ENCODE results near the gene ZNF496.
"Not testable (repeated sequence)": the region's sequence is repeated elsewhere in the genome, so short reads cannot be mapped to it uniquely, and the experiment has no call there.

Gene ZNF496

DNA sequence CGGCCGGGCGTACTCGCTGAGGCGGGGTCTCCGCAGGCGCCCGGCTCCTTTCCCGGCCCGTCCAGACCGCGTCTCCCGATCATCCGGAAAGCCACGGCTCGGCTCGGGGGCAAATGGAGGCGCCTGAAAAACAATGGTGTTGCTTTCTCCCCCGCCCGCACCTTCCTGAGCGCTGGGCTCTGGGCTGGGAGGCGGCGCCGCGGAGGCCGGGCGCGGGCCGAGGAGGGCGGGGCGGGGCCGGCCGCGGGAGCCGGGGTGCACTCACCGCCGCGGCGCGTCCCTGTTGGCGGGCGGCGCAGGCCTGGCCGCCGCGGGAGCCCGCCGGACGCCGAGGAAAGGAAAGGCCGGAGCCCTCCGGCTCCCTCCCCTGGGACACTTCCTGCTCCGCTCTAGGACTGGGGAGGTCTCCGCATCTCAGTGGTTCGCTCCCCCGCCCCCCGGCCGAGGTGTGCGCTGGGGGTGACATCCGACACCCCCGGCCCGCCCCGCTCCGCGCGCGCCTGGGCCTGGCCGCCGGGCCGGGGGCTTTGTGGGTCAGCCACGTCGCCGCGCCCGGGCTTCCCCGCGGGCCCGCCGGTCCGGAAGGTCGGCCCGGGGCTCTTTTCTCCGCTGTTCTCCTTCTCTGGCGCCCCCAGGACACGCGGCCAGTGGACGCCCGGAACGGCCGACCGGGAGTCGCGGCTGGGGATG lies at the start of gene ZNF496:
TSS of gene ZNF496 (minus strand) at position 343 of the 690 bp plus-strand sequence. CDS start 2,289 bp downstream, outside the sequence.
- DNase-seq, result peak; percentile 57

DNA sequence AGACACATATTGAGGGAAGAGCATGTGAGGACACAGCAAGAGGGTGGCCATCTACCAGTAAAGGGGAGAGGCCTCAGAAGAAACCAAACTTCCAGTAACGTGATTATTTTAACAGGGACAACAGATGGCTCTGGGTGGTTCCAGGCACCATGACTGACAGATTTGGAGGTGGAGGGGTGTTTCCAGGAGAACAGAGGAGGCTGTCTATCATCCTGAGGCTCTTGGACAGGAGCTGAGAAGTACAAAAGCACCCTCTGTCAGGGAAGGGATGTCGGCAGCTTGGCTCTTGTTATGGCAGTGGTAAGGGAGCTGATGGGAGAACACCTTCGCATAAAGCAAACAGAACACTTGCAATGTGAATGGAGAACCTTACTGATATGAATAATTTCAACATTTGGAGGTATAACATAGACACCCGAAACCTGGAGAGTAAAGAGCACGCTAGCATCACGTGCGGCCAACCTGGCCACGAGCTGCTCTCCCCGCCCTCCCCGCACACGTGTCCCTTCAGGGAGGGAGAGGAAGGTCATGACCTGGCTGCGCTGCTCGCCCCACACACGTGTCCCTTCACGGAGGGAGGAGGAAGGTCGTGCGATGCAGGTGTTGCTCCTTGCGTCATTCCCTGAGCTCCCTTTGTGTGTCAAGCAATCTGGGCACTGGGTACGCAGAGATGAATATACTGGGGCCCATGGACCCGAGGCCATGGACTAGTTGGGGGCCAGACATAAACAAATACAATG lies 46.8 kb upstream of the ZNF496 start:
- DNase-seq, result no peak

DNA sequence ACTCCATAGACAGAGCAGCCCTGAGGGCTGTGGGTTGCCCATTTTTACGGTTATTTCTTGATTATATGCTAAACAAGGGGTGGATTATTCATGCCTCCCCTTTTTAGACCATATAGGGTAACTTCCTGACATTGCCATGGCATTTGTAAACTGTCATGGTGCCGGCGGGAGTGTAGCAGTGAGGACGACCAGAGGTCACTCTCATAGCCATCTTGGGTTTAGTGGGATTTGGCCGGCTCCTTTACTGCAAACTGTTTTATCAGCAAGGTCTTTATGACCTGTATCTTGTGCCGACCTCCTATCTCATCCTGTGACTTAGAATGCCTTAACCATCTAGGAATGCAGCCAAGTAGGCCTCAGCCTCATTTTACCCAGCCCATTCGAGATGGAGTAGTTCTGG lies 46.0 kb upstream of the ZNF496 start:
- DNase-seq, result not testable (repeated sequence)

DNA sequence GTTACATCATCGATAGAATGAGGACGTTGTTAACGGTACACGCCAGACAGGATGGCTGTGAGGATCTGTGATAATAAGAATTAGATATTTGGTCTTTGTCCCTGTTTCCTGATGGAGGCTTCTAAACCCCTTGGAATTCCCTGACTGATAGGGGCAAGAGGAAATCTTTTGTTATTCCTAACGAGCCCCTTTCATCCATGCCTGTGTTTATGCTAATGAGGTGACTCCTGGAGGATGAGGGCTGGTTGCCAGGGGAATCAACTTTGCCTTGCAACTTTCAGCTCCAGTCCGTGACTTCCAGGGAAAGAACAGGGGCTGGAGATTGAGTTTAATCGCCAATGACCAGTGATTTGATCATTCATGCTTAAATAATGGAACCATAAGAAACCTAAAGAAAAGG lies 45.0 kb upstream of the ZNF496 start:
- no peak for DNase-seq

DNA sequence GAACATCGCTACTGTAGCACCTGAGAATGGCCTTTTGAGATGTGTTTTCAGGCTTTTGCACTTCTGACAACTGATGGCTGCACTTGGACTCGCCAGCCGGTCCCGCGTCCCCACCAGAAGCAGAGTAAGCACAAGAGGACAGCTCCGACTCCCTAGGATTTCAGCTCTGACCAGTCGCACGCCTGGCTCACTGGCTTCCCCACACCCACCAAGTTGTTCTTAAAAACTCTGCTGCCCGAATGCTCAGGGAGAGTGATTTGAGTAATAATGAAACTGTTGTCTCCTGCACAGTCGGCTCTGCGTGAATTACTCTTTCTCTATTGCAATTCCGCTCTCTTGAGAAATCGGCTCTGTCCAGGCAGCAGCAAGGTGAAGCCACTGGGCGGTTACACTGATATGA lies 44.1 kb upstream of the ZNF496 start:
- no peak for DNase-seq

DNA sequence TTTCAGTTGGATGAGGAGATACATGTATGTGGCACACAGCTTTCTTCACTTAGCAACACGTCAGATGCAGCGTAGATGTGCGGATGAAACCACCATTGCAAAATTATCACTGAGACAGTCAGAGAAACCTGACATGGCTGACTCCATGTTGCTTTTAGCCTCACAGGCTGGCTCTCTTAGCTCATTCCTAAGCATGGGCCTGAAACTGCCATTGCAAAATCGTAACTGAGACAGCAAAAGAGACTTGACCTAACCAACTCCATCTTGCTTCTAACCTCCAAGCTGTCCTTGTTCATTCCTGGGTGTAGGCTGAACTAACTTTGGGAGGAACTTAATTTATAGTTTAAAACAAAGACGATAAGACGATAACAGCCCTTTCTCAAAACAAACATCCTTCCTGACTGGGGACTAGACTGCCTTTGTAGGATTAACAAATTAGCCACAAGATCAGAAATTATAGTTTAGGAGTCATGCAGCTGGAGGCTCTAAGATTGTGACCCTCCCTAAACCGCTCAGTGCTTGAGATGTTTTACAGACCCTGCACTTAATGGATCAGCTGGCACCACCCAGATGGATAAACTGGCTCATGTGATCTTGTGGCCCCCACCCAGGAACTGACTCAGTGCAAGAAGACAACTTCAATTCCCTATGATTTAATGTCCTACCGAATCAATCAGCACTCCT lies 43.1 kb upstream of the ZNF496 start:
- not testable (repeated sequence) for DNase-seq

DNA sequence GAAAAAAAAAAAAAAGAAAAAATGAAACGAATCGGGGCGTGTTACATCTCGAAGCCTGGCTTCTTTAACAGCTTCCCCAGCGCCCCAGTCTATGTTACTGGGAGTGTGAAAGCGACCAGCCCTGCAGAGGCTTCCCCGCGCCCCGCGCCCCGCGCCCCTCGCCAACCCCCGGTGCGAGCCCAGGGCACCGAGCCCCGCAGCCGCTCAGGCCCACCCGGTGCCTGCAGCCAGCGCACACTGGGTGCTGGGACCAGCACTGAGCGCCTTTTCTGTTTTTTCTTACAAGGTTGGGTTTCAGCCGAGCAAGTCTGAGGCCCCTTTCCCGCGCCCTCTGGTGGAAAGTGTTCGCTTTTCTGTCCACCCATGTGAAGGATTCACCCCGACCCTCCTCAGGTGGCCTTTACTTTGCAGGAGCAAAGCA lies 42.1 kb upstream of the ZNF496 start:
- no peak for DNase-seq

DNA sequence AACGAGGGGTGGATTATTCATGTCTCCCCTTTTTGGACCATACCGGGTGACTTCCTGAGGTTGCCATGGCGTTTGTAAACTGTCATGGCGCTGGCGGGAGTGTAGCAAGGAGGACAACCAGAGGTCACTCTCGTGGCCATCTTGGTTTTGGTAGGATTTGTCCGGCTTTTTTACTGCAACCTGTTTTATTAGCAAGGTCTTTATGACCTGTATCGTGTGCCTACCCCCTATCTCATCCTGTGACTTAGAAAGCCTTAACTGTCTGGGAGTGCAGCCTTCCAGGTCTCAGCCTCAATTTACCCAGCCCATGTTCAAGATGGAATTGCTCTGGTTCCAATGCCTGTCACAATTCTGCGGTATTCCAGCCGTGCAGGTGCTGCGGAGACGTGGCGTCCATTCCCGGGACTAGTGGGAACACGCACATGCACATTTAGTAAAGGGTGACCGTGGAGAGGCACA lies 40.2 kb upstream of the ZNF496 start:
- no peak for DNase-seq

DNA sequence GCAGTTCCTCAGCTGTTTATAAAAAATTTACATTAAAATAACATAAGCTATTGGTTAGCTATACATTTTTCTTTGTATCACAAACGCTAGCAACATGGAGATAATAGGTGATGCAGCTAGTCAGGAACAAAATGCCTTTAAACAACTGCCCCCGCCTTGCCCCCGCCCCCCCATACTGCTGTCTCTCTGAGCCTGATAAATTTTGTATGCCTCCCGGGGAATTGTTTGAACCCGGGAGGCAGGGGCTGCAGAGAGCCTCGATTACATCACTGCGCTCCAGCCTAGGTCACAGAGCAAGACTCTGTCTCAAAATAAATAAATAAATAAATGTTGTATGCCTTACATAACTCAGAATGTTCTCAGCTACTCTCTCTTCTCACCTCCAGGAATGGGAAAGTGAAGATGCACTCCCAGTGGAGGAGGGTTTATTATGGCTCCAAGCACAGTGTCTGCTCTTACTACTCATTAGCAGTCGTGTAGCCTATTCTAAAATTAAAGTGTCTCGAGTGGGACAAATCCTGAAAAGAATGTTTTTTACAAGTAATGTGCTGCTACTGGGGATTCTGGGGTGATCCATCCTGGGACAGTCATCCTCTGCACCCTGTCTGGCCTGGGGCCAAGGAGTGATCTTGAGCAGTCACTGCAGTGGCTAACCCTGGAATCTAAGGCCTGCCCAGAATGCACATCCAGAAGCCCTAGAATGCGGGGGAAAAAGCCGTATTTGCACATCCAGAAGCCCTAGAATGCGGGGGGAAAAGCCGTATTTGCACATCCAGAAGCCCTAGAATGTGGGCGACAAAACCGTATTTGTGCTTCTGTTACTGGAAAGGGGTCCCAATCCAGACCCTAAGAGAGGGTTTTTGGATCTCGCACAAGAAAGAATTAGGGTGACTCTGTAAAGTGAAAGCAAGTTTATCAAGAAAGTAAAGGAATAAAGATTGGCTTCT lies 39.4 kb upstream of the ZNF496 start:
- DNase-seq, result no peak

DNA sequence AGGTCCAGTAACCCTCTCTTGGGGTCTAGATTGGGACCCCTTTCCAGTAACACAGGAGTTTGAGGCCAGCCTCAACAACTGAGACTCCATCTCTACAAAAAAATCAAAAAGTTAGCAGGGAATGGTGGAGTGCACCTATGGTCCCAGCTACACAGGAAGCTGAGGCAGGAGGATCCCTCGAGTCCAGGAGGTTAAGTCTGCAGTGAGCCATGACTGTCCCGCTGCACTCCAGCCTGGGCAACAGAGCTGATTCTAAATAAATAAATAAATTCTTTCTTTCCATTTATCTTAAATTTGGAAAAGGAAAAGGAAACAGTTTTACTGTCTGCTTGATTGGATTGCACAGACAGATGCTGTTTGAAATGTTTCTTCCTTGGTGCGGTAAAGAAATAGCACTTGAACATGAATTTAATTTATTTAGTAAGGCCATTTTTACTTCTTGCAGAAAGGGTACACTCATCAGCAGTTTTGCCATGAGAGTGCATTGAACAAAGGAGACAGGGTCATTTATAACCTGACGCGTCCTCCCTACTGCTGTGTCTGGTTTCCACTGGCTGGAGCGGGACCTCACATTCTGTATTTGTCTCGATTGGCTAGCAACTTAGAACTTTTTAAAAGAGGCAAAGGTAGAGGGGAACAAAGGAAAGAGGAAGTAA lies 37.0 kb upstream of the ZNF496 start:
- no peak for DNase-seq

DNA sequence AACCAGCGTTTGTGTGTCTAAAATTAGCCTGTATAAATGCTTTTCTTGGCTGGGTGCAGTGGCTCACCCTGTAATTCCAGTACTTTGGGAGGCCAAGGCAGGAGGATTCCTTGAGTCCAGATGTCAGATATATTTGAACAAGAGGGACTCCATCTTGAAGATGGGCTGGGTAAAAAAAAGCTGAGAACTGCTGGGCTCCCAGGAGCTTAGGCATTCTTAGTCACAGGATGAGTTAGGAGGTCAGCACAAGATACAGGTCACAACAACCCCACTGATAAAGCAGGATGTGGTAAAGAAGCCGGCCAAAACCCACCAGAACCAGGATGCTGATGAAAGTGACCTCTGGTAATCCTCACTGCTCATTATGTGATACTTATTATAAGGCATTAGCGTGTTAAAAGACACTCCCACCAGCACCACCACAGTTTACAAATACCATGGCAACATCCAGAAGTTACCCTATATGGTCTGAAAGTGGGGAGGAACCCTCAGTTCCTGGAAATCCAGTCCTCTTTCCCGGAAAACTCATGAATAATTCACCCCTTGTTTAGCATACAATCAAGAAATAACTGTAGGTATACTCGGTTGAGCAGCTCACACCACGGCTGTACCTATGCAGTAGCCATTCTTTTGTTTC lies 36.2 kb upstream of the ZNF496 start:
- peak; percentile 61 for DNase-seq

DNA sequence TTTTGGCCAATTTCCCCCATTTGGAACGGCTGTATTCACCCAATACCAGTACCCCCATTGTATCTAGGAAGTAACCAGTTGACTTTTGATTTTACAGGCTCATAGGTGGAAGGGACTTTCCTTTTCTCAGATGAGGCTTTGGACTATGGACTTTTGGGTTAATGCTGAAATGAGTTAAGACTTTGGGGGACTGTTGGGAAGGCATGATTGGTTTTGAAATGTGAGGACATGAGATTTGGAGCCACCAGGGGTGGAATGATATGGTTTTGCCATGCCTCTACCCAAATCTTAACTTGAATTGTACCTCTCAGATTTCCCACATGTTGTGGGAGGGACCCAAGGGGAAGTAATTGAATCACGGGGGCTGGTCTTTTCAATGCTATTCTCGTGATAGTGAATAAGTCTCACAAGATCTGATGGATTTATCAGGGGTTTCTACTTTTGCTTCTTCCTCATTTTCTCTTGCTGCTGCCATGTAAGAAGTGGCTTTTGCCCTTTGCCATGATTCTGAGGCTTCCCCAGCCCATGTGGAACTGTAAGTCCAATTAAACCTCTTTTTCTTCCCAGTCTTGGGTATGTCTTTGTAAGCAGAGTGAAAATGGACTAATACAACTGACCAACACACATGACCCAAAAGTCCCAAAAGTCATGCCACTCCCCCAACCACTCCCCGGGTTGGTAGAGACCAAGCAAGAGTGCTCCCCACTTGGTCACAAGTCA lies 35.4 kb upstream of the ZNF496 start:
- DNase-seq, result peak; percentile 20

DNA sequence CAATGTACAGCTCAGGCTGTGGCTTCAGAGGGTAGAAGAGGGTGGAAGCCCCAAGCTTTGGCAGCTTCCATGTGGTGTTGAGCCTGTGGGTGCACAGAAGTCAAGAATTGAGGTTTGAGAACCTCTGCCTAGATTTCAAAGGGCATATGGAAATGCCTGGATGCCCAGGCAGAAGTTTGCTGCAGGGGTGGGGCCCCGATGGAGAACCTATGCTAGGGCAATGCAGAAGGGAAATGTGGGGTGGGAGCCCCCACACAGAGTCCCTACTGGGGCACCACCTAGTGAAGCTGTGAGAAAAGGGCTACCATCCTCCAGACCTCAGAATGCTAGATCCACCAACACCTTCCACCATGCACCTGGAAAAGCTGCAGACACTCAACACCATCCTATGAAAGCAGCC lies 34.7 kb upstream of the ZNF496 start:
- DNase-seq, result not testable (repeated sequence)

DNA sequence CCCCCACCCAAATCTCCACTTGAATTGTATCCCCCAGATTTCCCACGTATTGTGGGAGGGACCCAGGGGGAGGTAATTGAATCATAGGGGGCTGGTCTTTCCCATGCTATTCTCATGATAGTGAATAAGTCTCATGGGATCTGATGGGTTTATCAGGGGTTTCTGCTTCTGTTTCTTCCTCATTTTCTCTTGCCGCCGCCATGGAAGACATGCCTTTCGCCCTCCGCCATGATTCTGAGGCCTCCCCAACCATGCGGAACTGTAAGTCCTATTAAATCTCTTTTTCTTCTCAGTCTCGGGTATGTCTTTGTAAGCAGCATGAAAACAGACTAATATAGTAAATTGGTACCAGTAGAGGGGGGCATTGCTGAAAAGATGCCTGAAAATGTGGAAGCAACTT lies 33.4 kb upstream of the ZNF496 start:
- no peak for DNase-seq

DNA sequence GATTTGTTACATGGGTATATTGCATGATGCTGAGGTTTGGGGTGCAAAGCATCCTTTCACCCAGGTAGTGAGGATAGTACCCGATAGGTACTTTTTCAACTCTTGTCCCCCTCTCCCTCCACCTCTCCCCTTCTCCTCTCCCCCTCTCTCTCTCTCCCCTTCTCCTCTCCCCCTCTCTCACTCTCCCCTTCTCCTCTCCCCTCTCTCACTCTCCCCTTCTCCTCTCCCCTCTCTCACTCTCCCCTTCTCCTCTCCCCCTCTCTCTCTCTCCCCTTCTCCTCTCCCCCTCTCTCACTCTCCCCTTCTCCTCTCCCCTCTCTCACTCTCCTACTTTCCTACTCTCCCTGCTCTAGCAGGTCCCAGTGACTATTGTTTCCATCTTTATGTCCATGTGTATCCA lies 31.3 kb upstream of the ZNF496 start:
- not testable (repeated sequence) for DNase-seq

DNA sequence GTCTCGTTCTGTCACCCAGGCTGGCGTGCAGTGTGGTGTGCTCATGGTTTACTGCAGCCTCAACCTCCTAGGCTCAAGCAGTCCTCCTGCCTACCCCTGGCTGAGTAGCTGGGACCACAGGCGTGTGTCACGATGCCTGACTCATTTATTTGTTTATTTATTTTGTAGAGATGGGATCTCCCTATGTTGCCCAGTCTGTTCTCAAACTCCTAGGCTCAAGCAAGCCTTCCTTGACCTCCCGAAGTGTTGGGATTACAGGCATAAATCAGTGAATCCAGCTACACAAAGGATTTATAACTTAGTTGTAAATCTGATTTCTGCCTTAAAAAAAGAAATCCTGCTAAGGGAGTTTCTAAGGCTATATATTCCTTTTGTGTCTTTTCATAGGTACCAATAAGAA lies 30.5 kb upstream of the ZNF496 start:
- DNase-seq, result no peak

DNA sequence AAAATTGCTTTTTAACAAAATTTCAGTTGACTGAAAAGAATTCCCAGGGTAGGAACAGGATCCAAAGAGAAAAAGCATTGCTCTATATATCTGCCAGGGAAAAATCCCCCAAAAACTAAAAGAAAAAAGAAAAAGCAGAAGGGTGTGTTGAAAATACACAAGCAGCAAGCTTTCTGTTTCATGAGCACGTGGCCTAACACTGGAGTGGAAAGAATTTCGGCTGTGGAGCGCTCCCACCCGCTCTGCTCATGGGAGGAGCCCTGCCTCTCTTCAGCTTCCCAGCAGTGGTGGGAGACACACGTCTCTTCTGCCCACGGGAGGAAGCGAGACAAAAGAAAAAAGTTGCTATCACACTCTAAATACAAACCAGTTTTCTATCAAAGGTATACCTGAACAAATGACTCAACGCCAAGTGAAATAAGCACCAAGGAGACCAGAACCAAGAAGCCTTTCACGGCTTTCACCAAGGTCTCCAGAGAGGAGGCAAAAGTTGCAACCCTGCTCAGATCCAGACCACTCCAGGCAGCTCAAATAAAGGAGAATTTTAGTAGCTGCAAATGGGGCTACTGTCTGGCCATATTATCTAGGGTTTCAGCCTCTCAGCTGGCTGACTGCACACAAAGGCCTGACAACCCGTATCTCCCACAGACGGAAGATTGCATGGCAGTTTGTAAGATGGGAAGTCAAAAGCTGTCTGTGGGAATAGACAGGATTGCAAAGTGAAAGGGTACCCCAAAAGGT lies 29.5 kb upstream of the ZNF496 start:
- peak; percentile 48 for DNase-seq

DNA sequence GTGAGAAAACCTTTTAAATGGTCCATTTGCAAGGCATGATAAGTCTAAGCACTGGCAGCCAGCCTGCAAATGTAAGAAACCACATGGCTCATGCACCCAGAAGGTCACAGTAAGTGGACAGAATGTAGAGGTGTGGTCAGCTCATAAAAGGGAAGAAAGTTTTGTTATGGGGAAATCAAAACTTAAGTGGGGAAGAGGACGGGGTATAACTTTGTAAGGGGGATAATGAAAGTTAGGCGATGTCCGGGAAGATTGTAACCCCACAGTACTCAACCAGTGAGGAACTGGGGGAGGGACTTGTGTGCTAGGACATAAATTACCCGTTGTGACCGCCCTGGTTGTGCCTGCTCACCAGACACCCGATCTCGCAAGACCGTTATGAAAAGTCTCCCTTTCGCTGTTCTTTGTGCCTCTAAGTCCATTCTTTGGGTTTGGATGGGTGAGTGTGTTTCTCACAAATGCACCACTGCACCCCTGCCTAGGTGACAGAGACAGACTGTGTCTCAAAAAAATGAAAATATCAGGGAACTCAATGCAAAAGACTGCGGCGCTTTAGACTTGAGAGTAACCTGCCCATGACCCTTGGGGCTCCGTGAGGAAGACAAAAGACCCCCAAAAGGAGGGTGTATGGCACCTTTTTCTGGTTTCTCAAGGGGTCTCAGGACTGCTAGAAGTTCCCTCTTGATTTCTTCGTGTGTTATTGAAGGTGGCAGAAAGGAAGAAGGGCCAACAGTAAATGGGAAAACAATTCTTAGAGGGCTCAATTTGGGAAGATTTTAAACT lies 28.6 kb upstream of the ZNF496 start:
- DNase-seq, result peak; percentile 81

DNA sequence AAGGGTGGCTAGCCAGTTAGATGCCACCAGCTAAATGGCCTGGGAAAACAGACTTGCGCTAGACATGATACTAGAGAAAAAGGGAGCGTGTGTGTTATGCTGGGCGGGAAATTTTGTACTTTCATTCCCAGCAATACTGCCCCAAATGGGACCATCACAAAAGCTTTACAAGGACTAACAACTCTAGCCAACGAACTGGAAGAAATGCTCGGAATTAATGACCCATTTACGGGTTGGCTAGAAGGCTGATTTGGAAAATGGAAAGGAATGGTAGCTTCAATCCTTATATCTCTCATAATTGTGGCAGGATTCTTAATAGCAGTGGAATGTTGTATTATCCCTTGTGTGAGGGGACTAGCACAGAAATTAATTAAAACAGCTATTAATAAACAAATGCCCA lies 27.9 kb upstream of the ZNF496 start:
- DNase-seq, result no peak

All from MV-4-11 (cell line).